ENCODE measurements around the gene WDR33. TPM values are rescaled to one million over a fixed set of nuclear protein-coding genes. Genes with fewer than 3 reads are reported as not detected.

Gene WDR33
- total RNA-seq, 2 experiments from 2014 or later: 59.8 to 61.5 TPM

- peaks cover 11% of the 10 kb centered on the region for H3K4me1 ChIP-seq (ENCODE audit: insufficient read depth, low read length)
- ATAC-seq (ENCODE audit: poor library complexity): no peak
- DNase-seq: no peak
- H3K4me3 ChIP-seq (ENCODE audit: low read length): no peak overlapping the region
- H3K4me1 Mint-ChIP-seq (ENCODE audit: low read depth): peaks cover 25% of the 10 kb centered on the region
- no peak overlapping the region for H3K27ac ChIP-seq (ENCODE audit: low read depth in 1 of 2, low read length in 2 of 2)
- H3K27ac Mint-ChIP-seq: no peak overlapping the region
- H3K36me3 ChIP-seq (ENCODE audit: insufficient read depth, low read length): no peaks in the 10 kb centered on the region
- CTCF ChIA-PET: interaction anchor here (2.4 kb wide), 1 partner anchor 60 kb away, joined by 9 read pairs; no protein-coding TSS in a partner anchor
- H3K4me3 Mint-ChIP-seq: no peak overlapping the region
- TF ChIP-seq CTCF (IDR thresholded peaks at IDR 0.05): no peak
- H3K27me3 Mint-ChIP-seq: no peaks in the 10 kb centered on the region
- no peaks in the 10 kb centered on the region for H3K36me3 Mint-ChIP-seq (ENCODE audit: low read depth)
- no peaks in the 10 kb centered on the region for H3K9me3 ChIP-seq (ENCODE audit: control insufficient read depth in 1 of 2, insufficient read depth in 1 of 2, low read length in 2 of 2)
- H3K9me3 Mint-ChIP-seq: no peaks in the 10 kb centered on the region
- POLR2A ChIA-PET: no interaction called here
- no peaks in the 10 kb centered on the region for H3K27me3 ChIP-seq (ENCODE audit: control insufficient read depth in 1 of 2, insufficient read depth in 2 of 2, low read length in 2 of 2)
- intact Hi-C loops (cut with DNase I, micrococcal nuclease): no loop called here
These were observed 158.9 kb downstream of the WDR33 start for GRCh38 chr2:127651971-127652550.

- Histone ChIP-seq H3K9me3 (ENCODE audit: control insufficient read depth in 1 of 2, insufficient read depth in 1 of 2, low read length in 2 of 2) (no peaks in the 10 kb centered on the region), H3K36me3 (ENCODE audit: insufficient read depth, low read length) (no peaks in the 10 kb centered on the region), H3K27ac (ENCODE audit: low read depth in 1 of 2, low read length in 2 of 2) (no peak overlapping the region), H3K4me1 (ENCODE audit: insufficient read depth, low read length) (peaks cover 17% of the 10 kb centered on the region), H3K27me3 (ENCODE audit: control insufficient read depth in 1 of 2, insufficient read depth in 2 of 2, low read length in 2 of 2) (no peaks in the 10 kb centered on the region), H3K4me3 (ENCODE audit: low read length) (no peak overlapping the region)
- H3K36me3 Mint-ChIP-seq (ENCODE audit: low read depth): no peaks in the 10 kb centered on the region
- H3K27me3 Mint-ChIP-seq: no peaks in the 10 kb centered on the region
- ATAC-seq (ENCODE audit: poor library complexity): no peak
- TF ChIP-seq CTCF (IDR thresholded peaks at IDR 0.05): no peak
- ChIA-PET CTCF (interaction anchor here (5.0 kb wide), 1 partner anchor 60 kb away, joined by 78 read pairs; no protein-coding TSS in a partner anchor), POLR2A (no interaction called here)
- intact Hi-C loops (cut with DNase I, micrococcal nuclease): no loop called here
- no peak overlapping the region for H3K27ac Mint-ChIP-seq
- H3K9me3 Mint-ChIP-seq: no peaks in the 10 kb centered on the region
- H3K4me3 Mint-ChIP-seq: no peak overlapping the region
- DNase-seq: no peak
- peaks cover 30% of the 10 kb centered on the region for H3K4me1 Mint-ChIP-seq (ENCODE audit: low read depth)
These were observed 159.6 kb downstream of the WDR33 start for GRCh38 chr2:127651381-127651809.

Other genes starting within 250 kb of the WDR33 start
- not detected for gene GPR17, start 165.0 kb downstream of the WDR33 start, total RNA-seq
- gene LIMS2, start 135.6 kb downstream of the WDR33 start, total RNA-seq: 1 to 10 TPM; 6.1 to 7.0 TPM
- 1 to 10 TPM; 8.5 to 8.9 TPM for gene SFT2D3, start 109.7 kb downstream of the WDR33 start, total RNA-seq
- 10 to 100 TPM; 30.5 to 32.9 TPM for gene POLR2D, start 47.0 kb upstream of the WDR33 start, total RNA-seq
- gene AMMECR1L, start 74.8 kb upstream of the WDR33 start, total RNA-seq: 10 to 100 TPM in 1 of 2 experiments, 1 to 10 TPM in 1; 9.6 to 10.1 TPM
- gene SAP130, start 216.9 kb upstream of the WDR33 start, total RNA-seq: 10 to 100 TPM; 19.2 to 21.0 TPM